ENCODE measurements around the gene ASCC3.

- no peak for TF ChIP-seq TEAD4 (IDR thresholded peaks at IDR 0.05)
- TF ChIP-seq RAD21 (IDR thresholded peaks at IDR 0.05; ENCODE audit: low read depth): no peak
- no peak for TF ChIP-seq REST (IDR thresholded peaks at IDR 0.05; ENCODE audit: low read depth)
- no peak for TF ChIP-seq USF1 (IDR thresholded peaks at IDR 0.05)
- no peak for TF ChIP-seq YY1 (IDR thresholded peaks at IDR 0.05; ENCODE audit: low read depth)
- TF ChIP-seq CREB1 (IDR thresholded peaks at IDR 0.05; ENCODE audit: low read depth): no peak
Observed at GRCh38 chr6:100568255-100568654, 312.9 kb downstream of the ASCC3 start.
